Measurements from ENCODE around the gene LRRC55. TPM values are rescaled to one million over a fixed set of nuclear protein-coding genes. Genes with fewer than 3 reads are reported as not detected.

The LRRC55 gene
- total and polyA plus RNA-seq, 2 experiments from 2014 or later, result 0.21 TPM; not detected in 1

DNA sequence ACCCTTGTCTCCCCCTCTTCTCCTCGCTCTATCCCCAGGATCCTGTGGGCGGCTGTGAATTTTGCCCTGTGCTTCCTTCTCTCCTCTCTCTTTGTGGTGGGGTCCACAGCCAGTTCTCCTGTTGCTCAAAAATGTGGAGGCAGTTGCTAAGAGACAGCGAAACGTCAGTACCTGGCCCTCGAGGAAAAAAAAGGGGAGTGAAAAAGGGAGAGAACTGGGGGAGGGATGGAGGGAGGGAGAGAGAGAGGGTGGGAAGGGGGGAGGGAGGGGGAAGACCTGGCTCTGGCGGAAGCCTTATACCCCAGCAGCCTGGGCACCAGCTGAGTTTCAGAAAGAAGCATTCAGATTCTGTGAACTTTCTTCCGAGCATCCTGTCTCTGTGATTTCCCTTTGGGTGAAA lies 2.1 kb upstream of the LRRC55 start:
- no peak for DNase-seq (ENCODE audit: low read depth in 1 of 2, low spot score in 1 of 2)
- H3K4me3 ChIP-seq, result no peak overlapping the region
- no peaks in the 10 kb centered on the region for H3K36me3 ChIP-seq
- no peaks in the 10 kb centered on the region for H3K9me3 ChIP-seq (ENCODE audit: low read depth)
- H3K27ac ChIP-seq, result no peak overlapping the region
- no peaks in the 10 kb centered on the region for H3K4me1 ChIP-seq (ENCODE audit: low read depth)
- peaks cover 8% of the 10 kb centered on the region for H3K27me3 ChIP-seq
- TF ChIP-seq, protein P1, sequence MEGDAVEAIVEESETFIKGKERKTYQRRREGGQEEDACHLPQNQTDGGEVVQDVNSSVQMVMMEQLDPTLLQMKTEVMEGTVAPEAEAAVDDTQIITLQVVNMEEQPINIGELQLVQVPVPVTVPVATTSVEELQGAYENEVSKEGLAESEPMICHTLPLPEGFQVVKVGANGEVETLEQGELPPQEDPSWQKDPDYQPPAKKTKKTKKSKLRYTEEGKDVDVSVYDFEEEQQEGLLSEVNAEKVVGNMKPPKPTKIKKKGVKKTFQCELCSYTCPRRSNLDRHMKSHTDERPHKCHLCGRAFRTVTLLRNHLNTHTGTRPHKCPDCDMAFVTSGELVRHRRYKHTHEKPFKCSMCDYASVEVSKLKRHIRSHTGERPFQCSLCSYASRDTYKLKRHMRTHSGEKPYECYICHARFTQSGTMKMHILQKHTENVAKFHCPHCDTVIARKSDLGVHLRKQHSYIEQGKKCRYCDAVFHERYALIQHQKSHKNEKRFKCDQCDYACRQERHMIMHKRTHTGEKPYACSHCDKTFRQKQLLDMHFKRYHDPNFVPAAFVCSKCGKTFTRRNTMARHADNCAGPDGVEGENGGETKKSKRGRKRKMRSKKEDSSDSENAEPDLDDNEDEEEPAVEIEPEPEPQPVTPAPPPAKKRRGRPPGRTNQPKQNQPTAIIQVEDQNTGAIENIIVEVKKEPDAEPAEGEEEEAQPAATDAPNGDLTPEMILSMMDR (IDR thresholded peaks at IDR 0.05; ENCODE audit: low read depth, low read length), result no peak

DNA sequence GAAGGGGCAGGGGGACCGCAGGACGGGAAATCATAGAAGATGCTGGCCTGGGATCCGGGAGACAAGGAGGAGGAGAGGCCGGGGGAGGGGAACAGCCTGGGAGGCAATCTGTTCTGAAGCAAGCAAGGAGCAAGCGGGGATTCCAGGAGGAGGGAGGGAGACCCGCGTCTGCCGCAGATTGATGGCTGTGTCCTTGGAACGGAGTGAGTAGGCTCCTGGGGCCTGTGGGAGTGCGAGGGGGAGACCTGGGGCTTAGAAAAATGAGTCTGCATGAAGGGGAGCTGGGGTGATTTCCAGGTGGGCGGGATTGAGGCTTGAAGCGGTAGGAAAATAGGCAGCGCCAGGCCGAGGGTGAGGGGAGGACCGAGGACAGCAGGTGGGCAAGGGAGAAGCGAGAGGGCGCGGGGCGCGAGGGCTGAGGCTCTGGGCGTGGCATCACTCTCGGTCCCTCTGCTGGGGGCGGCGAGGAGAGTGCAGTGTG lies 1.6 kb upstream of the LRRC55 start:
- no peak for DNase-seq (ENCODE audit: low read depth in 1 of 2, low spot score in 1 of 2)

DNA sequence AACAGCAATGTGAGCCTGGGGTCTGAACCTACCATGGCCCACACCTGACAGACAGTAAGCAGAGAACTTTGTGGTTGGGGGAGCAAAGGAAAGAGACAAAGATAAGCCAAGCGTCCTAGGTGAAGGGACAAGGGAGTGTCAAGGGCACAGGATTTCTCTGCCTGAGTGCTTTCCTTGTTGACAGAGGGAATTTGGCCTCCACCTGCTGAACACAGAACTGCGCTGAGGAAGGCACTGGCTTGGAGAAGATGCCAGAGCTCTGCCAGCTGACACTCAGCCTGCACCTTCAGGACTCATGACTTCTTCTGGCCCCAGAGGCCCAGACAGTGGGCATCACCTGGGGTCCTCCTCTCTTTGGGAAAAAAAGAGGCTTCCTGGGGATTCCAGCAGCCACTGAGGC lies 789 bp upstream of the LRRC55 start:
- DNase-seq (ENCODE audit: low read depth in 1 of 2, low spot score in 1 of 2), result no peak
- H3K27ac ChIP-seq, result no peak overlapping the region
- TF ChIP-seq, protein P1 (IDR thresholded peaks at IDR 0.05; ENCODE audit: low read depth, low read length), result no peak
- no peaks in the 10 kb centered on the region for H3K9me3 ChIP-seq (ENCODE audit: low read depth)
- H3K36me3 ChIP-seq, result no peaks in the 10 kb centered on the region
- H3K4me3 ChIP-seq, result no peak overlapping the region
- H3K27me3 ChIP-seq, result peaks cover 8% of the 10 kb centered on the region
- H3K4me1 ChIP-seq (ENCODE audit: low read depth), result no peaks in the 10 kb centered on the region

More for the DNA sequence above, 1.6 kb upstream of the LRRC55 start:
- Histone ChIP-seq H3K4me1 (ENCODE audit: low read depth) (no peaks in the 10 kb centered on the region), H3K9me3 (ENCODE audit: low read depth) (no peaks in the 10 kb centered on the region), H3K4me3 (no peak overlapping the region), H3K36me3 (no peaks in the 10 kb centered on the region), H3K27ac (no peak overlapping the region), H3K27me3 (peaks cover 8% of the 10 kb centered on the region)
- TF ChIP-seq, protein P1 (IDR thresholded peaks at IDR 0.05; ENCODE audit: low read depth, low read length), result no peak

DNA sequence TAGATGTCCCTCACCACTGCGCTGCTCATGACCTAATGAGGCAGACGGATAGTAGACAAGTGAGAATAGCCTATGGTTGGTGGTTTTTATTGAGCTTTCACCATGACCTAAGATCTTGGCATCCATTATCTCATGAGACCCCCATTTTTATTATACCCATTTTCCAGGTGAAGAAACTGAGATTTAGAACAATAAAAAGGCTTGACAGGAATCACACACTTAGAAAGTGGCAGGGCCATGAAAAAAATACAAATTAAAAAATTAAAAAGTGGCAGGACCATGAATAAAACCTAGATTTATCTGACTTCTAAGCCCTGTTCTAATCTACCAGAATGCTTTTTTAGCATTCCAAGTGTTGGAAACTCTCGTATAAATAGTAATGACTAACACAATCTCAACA lies 1.1 kb downstream of the LRRC55 start:
- no peaks in the 10 kb centered on the region for H3K4me1 ChIP-seq (ENCODE audit: low read depth)
- no peak for DNase-seq (ENCODE audit: low read depth in 1 of 2, low spot score in 1 of 2)

DNA sequence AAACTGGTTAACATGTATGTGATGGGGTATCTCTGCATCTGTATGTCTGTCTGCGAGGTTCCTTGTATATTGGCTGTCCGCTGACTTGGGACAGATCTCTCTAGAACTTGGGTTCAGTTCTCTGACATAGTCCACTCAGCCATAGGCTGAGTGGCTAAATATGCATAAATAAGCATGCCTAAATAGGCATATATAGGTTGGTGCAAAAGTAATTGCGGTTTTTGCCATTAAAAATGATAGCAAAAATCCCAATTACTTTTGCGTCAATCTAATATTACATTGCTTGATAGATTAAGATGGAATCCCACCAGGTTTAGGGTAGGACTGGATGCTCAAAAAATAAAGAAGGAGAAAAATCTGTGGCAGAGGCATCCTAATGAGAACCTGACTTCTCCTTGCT lies 8.8 kb downstream of the LRRC55 start:
- DNase-seq (ENCODE audit: low read depth in 1 of 2, low spot score in 1 of 2), result no peak
- Histone ChIP-seq H3K27ac (no peak overlapping the region), H3K27me3 (no peaks in the 10 kb centered on the region), H3K4me1 (ENCODE audit: low read depth) (no peaks in the 10 kb centered on the region), H3K36me3 (no peaks in the 10 kb centered on the region), H3K4me3 (no peak overlapping the region), H3K9me3 (ENCODE audit: low read depth) (no peaks in the 10 kb centered on the region)
- TF ChIP-seq, protein P1 (IDR thresholded peaks at IDR 0.05; ENCODE audit: low read depth, low read length), result no peak

More for the DNA sequence above, 1.1 kb downstream of the LRRC55 start:
- no peaks in the 10 kb centered on the region for H3K36me3 ChIP-seq
- no peaks in the 10 kb centered on the region for H3K9me3 ChIP-seq (ENCODE audit: low read depth)
- TF ChIP-seq, protein P1 (IDR thresholded peaks at IDR 0.05; ENCODE audit: low read depth, low read length), result no peak
- peaks cover 8% of the 10 kb centered on the region for H3K27me3 ChIP-seq
- H3K27ac ChIP-seq, result no peak overlapping the region
- H3K4me3 ChIP-seq, result no peak overlapping the region
